Caco-2 (cell line): ENCODE results near the gene FAM168A. TPM values are rescaled to one million over a fixed set of nuclear protein-coding genes. Genes with fewer than 3 reads are reported as not detected.

ENCODE experiments used
- BruUV-seq: library from RNA; stranded (reverse); fragments of 400-500 nt; replicated peaks from 2 replicates; lab custom pipeline; 2021; lab: Mats Ljungman, UMichigan
- CTCF ChIA-PET: fragments of 300-600 bp; sonication (Branson Sonifier 250); formaldehyde crosslinking; loops from one replicate; lab custom pipeline; 2022; ENCODE audit warnings: antibody characterized with exemption; lab: Charles Lee
- POLR2A ChIA-PET: fragments of 300-600 bp; sonication (Branson Sonifier 250); formaldehyde crosslinking; loops from one replicate; lab custom pipeline; 2022; ENCODE audit warnings: antibody characterized with exemption; lab: Charles Lee
- DNase-seq, 2 experiments: peaks; one replicate each; pipeline versions ENCODE4 v3.0.0 to v3.0.0-alpha.2; 2020 to 2022
- H3K27me3 ChIP-seq: replicated peaks from 2 replicates; pipeline ENCODE4 v1.6.0; 2011; ENCODE audit warnings: low read length; ENCODE audit not compliant: control insufficient read depth, insufficient read depth
- H3K36me3 ChIP-seq: 2 replicates; pipeline ENCODE4 v1.5.1; 2011; ENCODE audit warnings: low read length; ENCODE audit not compliant: control insufficient read depth, insufficient read depth
- H3K4me1 ChIP-seq: fragments of 250-450 bp; sonication (Bioruptor Pico); 2 replicates; pipeline ENCODE4 v1.5.1; 2020; ENCODE audit warnings: mild to moderate bottlenecking
- H3K4me3 ChIP-seq: 2 replicates; pipeline ENCODE4 v1.5.1; 2011; ENCODE audit warnings: low read depth, mild to moderate bottlenecking, control low read depth, low read length
- H3K9me3 ChIP-seq: fragments of 250-450 bp; sonication (Bioruptor Pico); 2 replicates; pipeline ENCODE4 v1.5.1; 2020; ENCODE audit warnings: mild to moderate bottlenecking, moderate library complexity
- H3K27ac Mint-ChIP-seq: one replicate; pipeline ENCODE4 v1.8.0; 2022; ENCODE audit warnings: mixed read lengths; ENCODE audit not compliant: unreplicated experiment
- H3K27me3 Mint-ChIP-seq: one replicate; pipeline ENCODE4 v1.8.0; 2022; ENCODE audit warnings: mixed read lengths; ENCODE audit not compliant: insufficient read depth, unreplicated experiment
- H3K36me3 Mint-ChIP-seq: one replicate; pipeline ENCODE4 v1.8.0; 2022; ENCODE audit warnings: mild to moderate bottlenecking, mixed read lengths; ENCODE audit not compliant: insufficient read depth, unreplicated experiment
- H3K4me1 Mint-ChIP-seq: one replicate; pipeline ENCODE4 v1.8.0; 2022; ENCODE audit warnings: low read depth, mixed read lengths; ENCODE audit not compliant: unreplicated experiment
- H3K4me3 Mint-ChIP-seq: one replicate; pipeline ENCODE4 v1.8.0; 2022; ENCODE audit warnings: mild to moderate bottlenecking, moderate library complexity, mixed read lengths; ENCODE audit not compliant: unreplicated experiment
- H3K9me3 Mint-ChIP-seq: one replicate; pipeline ENCODE4 v1.8.0; 2022; ENCODE audit warnings: mixed read lengths; ENCODE audit not compliant: unreplicated experiment
- CTCF ChIP-seq, 2 experiments: fragments of 200-600 bp in 1 of 2; IDR thresholded peaks; 1 replicate in 1 of 2; 2 replicates in 1 of 2; pipeline versions ENCODE4 v1.5.1 to v1.8.0; 2011 to 2022; ENCODE audit warnings: antibody characterized with exemption in 1 of 2, control low read depth in 1 of 2, inconsistent platforms in 1 of 2, low read depth in 1 of 2, low read length in 1 of 2, mild to moderate bottlenecking in 1 of 2, moderate library complexity in 1 of 2; ENCODE audit not compliant: insufficient read depth in 1 of 2, severe bottlenecking in 1 of 2, unreplicated experiment in 1 of 2
- intact Hi-C: fragments of 100-400 bp; cut with micrococcal nuclease; formaldehyde crosslinking; loops from one replicate; pipeline ENCODE4 v1.10.0; 2022; ENCODE audit not compliant: unreplicated experiment
- total RNA-seq: library from RNA; stranded (reverse); gene quantifications from 2 replicates; pipeline ENCODE4 v1.2.3, GENCODE V29; 2022

FAM168A gene
- total RNA-seq, 1 experiment from 2014 or later, result 46.0 TPM

GRCh38 chr11:73404506-73405145, 193.3 kb downstream of the FAM168A start:
- ChIA-PET CTCF (no interaction called here), POLR2A (no interaction called here)
- H3K9me3 Mint-ChIP-seq, result no peaks in the 10 kb centered on the region
- Histone ChIP-seq H3K36me3 (no peaks in the 10 kb centered on the region; the same call in 1 of the 2 replicates), H3K9me3 (no peaks in the 10 kb centered on the region), H3K27me3 (no peaks in the 10 kb centered on the region), H3K4me3 (no peak overlapping the region), H3K4me1 (no peaks in the 10 kb centered on the region)
- no peak overlapping the region for H3K27ac Mint-ChIP-seq
- no peaks in the 10 kb centered on the region for H3K4me1 Mint-ChIP-seq
- H3K36me3 Mint-ChIP-seq, result peaks cover 21% of the 10 kb centered on the region
- no peak for TF ChIP-seq CTCF (IDR thresholded peaks at IDR 0.05; ENCODE audit: insufficient read depth in 1 of 2, low read depth in 1 of 2, low read length in 1 of 2, severe bottlenecking in 1 of 2, unreplicated experiment in 1 of 2)
- no peaks in the 10 kb centered on the region for H3K27me3 Mint-ChIP-seq
- no peak overlapping the region for H3K4me3 Mint-ChIP-seq
- BruUV-seq, result no TSS peak
- DNase-seq, result no peak
- intact Hi-C loops, result loop anchor here (1.0 to 10.0 kb wide), 3 partner anchors 190 to 527 kb away; partner anchors contain the start of gene FAM168A

GRCh38 chr11:73404048-73404447, 193.9 kb downstream of the FAM168A start:
- no peaks in the 10 kb centered on the region for H3K9me3 ChIP-seq
- peak; percentile 81 to 85 for DNase-seq
- H3K36me3 ChIP-seq, result no peaks in the 10 kb centered on the region; the same call in 1 of the 2 replicates
- no peaks in the 10 kb centered on the region for H3K4me1 Mint-ChIP-seq
- peak; percentile 71 to 93 for TF ChIP-seq CTCF (IDR thresholded peaks at IDR 0.05; ENCODE audit: insufficient read depth in 1 of 2, low read depth in 1 of 2, low read length in 1 of 2, severe bottlenecking in 1 of 2, unreplicated experiment in 1 of 2)
- no peaks in the 10 kb centered on the region for H3K27me3 Mint-ChIP-seq
- no peak overlapping the region for H3K4me3 ChIP-seq
- H3K36me3 Mint-ChIP-seq, result peaks cover 27% of the 10 kb centered on the region
- CTCF ChIA-PET, result interaction anchor here (0.6 to 2.5 kb wide), 2 partner anchors 11 to 85 kb away, joined by 4 to 13 read pairs; no protein-coding TSS in a partner anchor
- POLR2A ChIA-PET, result no interaction called here
- BruUV-seq, result no TSS peak
- intact Hi-C loops, result loop anchor here (1.0 to 10.0 kb wide), 3 partner anchors 191 to 527 kb away; partner anchors contain the start of gene FAM168A
- no peak overlapping the region for H3K27ac Mint-ChIP-seq
- H3K4me3 Mint-ChIP-seq, result no peak overlapping the region
- H3K9me3 Mint-ChIP-seq, result no peaks in the 10 kb centered on the region
- H3K4me1 ChIP-seq, result no peaks in the 10 kb centered on the region
- no peaks in the 10 kb centered on the region for H3K27me3 ChIP-seq

GRCh38 chr11:73403541-73403940, 194.4 kb downstream of the FAM168A start:
- Mint-ChIP-seq H3K4me1 (no peaks in the 10 kb centered on the region), H3K36me3 (peaks cover 32% of the 10 kb centered on the region), H3K27me3 (no peaks in the 10 kb centered on the region), H3K4me3 (no peak overlapping the region), H3K27ac (no peak overlapping the region), H3K9me3 (no peaks in the 10 kb centered on the region)
- no peaks in the 10 kb centered on the region for H3K4me1 ChIP-seq
- no TSS peak for BruUV-seq
- H3K27me3 ChIP-seq, result no peaks in the 10 kb centered on the region
- ChIA-PET CTCF (interaction anchor here (0.6 to 2.5 kb wide), 6 partner anchors 10 to 528 kb away, joined by 3 to 13 read pairs (median 4); partner anchors contain the start of gene RELT), POLR2A (no interaction called here)
- no peaks in the 10 kb centered on the region for H3K9me3 ChIP-seq
- no peak for TF ChIP-seq CTCF (IDR thresholded peaks at IDR 0.05; ENCODE audit: insufficient read depth in 1 of 2, low read depth in 1 of 2, low read length in 1 of 2, severe bottlenecking in 1 of 2, unreplicated experiment in 1 of 2)
- H3K36me3 ChIP-seq, result no peaks in the 10 kb centered on the region; the same call in 1 of the 2 replicates
- H3K4me3 ChIP-seq, result no peak overlapping the region
- intact Hi-C loops, result loop anchor here (10.0 kb wide), 1 partner anchor 191 kb away; the partner anchor contains the start of gene FAM168A
- no peak for DNase-seq
